ENCODE data around the gene USH2A. TPM values are rescaled to one million over a fixed set of nuclear protein-coding genes. Genes with fewer than 3 reads are reported as not detected.

Gene USH2A
- total RNA-seq, 6 donors from 2014 or later = under 0.01 to 0.11 TPM; not detected in 4

- 83 to 86% methylated on average over 1 of the region's 1 CpG for WGBS, 2 donors
- no peaks in the 10 kb centered on the region for H3K27me3 ChIP-seq
- H3K4me1 ChIP-seq = no peaks in the 10 kb centered on the region
- DNase-seq (no peak), ATAC-seq (ENCODE audit: low FRiP score in 2 of 2) (no peak)
- no peak overlapping the region for H3K27ac ChIP-seq
- H3K9me3 ChIP-seq = no peaks in the 10 kb centered on the region
- no peak overlapping the region for H3K4me3 ChIP-seq
- H3K36me3 ChIP-seq = no peaks in the 10 kb centered on the region
- TF ChIP-seq POLR2AphosphoS5 (IDR thresholded peaks at IDR 0.05) (no peak), CTCF (IDR thresholded peaks at IDR 0.05) (no peak), EP300 (IDR thresholded peaks at IDR 0.05) (no peak), POLR2A (IDR thresholded peaks at IDR 0.05) (no peak)
These were observed 391.0 kb downstream of the USH2A start for GRCh38 chr1:216032284-216032683.

- Histone ChIP-seq H3K4me1 (no peaks in the 10 kb centered on the region), H3K36me3 (no peaks in the 10 kb centered on the region), H3K9me3 (no peaks in the 10 kb centered on the region), H3K4me3 (no peak overlapping the region), H3K27ac (no peak overlapping the region), H3K27me3 (no peaks in the 10 kb centered on the region)
- DNase-seq (no peak), ATAC-seq (ENCODE audit: low FRiP score in 2 of 2) (no peak)
- 90 to 98% methylated on average over 1 of the region's 1 CpG for WGBS, 2 donors
- no peak for TF ChIP-seq EP300 (IDR thresholded peaks at IDR 0.05)
- TF ChIP-seq POLR2A (IDR thresholded peaks at IDR 0.05) = no peak
- TF ChIP-seq POLR2AphosphoS5 (IDR thresholded peaks at IDR 0.05) = no peak
- no peak for TF ChIP-seq CTCF (IDR thresholded peaks at IDR 0.05)
These were observed 394.6 kb downstream of the USH2A start for GRCh38 chr1:216028631-216029030.

GRCh38 chr1:216024546-216024945 is 398.7 kb downstream of the USH2A start:
- TF ChIP-seq POLR2AphosphoS5 (IDR thresholded peaks at IDR 0.05) (no peak), POLR2A (IDR thresholded peaks at IDR 0.05) (no peak), CTCF (IDR thresholded peaks at IDR 0.05) (no peak), EP300 (IDR thresholded peaks at IDR 0.05) (no peak)
- Histone ChIP-seq H3K4me3 (no peak overlapping the region), H3K27me3 (no peaks in the 10 kb centered on the region), H3K27ac (no peak overlapping the region), H3K9me3 (no peaks in the 10 kb centered on the region), H3K4me1 (no peaks in the 10 kb centered on the region), H3K36me3 (no peaks in the 10 kb centered on the region)
- no peak for DNase-seq
- 92% methylated on average over 2 of the region's 2 CpGs for WGBS, 2 donors
- no peak for ATAC-seq (ENCODE audit: low FRiP score in 2 of 2)

- H3K36me3 ChIP-seq = no peaks in the 10 kb centered on the region
- no peak for TF ChIP-seq EP300 (IDR thresholded peaks at IDR 0.05)
- no peak for TF ChIP-seq POLR2AphosphoS5 (IDR thresholded peaks at IDR 0.05)
- no peak for TF ChIP-seq POLR2A (IDR thresholded peaks at IDR 0.05)
- no peak for TF ChIP-seq CTCF (IDR thresholded peaks at IDR 0.05)
- no peaks in the 10 kb centered on the region for H3K4me1 ChIP-seq
- H3K9me3 ChIP-seq = no peaks in the 10 kb centered on the region
- 79 to 92% methylated on average over 3 of the region's 3 CpGs for WGBS, 2 donors
- no peak for DNase-seq
- no peak overlapping the region for H3K27ac ChIP-seq
- H3K4me3 ChIP-seq = no peak overlapping the region
- no peaks in the 10 kb centered on the region for H3K27me3 ChIP-seq
- ATAC-seq (ENCODE audit: low FRiP score in 2 of 2) = no peak
These were observed 402.4 kb downstream of the USH2A start for GRCh38 chr1:216020743-216021345.

GRCh38 chr1:216015116-216015515 is 408.1 kb downstream of the USH2A start:
- TF ChIP-seq CTCF (IDR thresholded peaks at IDR 0.05) (no peak), POLR2A (IDR thresholded peaks at IDR 0.05) (no peak)
- H3K4me3 ChIP-seq = no peak overlapping the region
- no peaks in the 10 kb centered on the region for H3K9me3 ChIP-seq
- H3K27me3 ChIP-seq = no peaks in the 10 kb centered on the region
- no peaks in the 10 kb centered on the region for H3K4me1 ChIP-seq
- H3K27ac ChIP-seq = no peak overlapping the region
- DNase-seq = no peak
- no peak for ATAC-seq (ENCODE audit: low FRiP score in 2 of 2)
- 88 to 93% methylated on average over 3 of the region's 3 CpGs for WGBS, 2 donors
- no peaks in the 10 kb centered on the region for H3K36me3 ChIP-seq
